SK-N-SH (cell line): ENCODE results near the gene RNFT2. TPM values are rescaled to one million over a fixed set of nuclear protein-coding genes. Genes with fewer than 3 reads are reported as not detected.

ENCODE experiments used
- CTCF ChIA-PET: fragments of 300-600, 350-600 bp; formaldehyde crosslinking; extraction: SDS; loops from one replicate; lab custom pipeline; 2021; lab: Yijun Ruan, JAX
- POLR2A ChIA-PET: fragments of 350-600 bp; sonication (Branson Sonifier 250); formaldehyde crosslinking; extraction: SDS; loops from one replicate; lab custom pipeline; 2020; ENCODE audit warnings: antibody characterized with exemption, inconsistent platforms; lab: Yijun Ruan, JAX
- DNase-seq: peaks from one replicate; pipeline ENCODE4 v3.0.0; 2012
- H2AFZ ChIP-seq: fragments of 200-600 bp; sonication (generic); 2 replicates; pipeline ENCODE4 v1.8.1; 2016; ENCODE audit warnings: antibody characterized with exemption, mild to moderate bottlenecking, low read depth
- H3F3A ChIP-seq: fragments of 200-600 bp; sonication (generic); replicated peaks from 2 replicates; pipeline ENCODE3; 2016; ENCODE audit warnings: antibody characterized with exemption, mild to moderate bottlenecking; ENCODE audit not compliant: insufficient read depth
- H3K27ac ChIP-seq, 2 experiments: fragments of 200-500 bp in 1 of 2; fragments of 200-600 bp in 1 of 2; sonication (Bioruptor generic) in 1 of 2; sonication (generic), shearing (Covaris generic) in 1 of 2; 2 replicates each; pipeline versions ENCODE4 v1.5.1 to v1.6.1; 2014 to 2016; ENCODE audit warnings: low read depth in 2 of 2, inconsistent platforms in 1 of 2, low read length in 1 of 2, mild to moderate bottlenecking in 1 of 2, mixed read lengths in 1 of 2
- H3K27me3 ChIP-seq: fragments of 200-600 bp; sonication (generic), shearing (Covaris generic); 2 replicates; pipeline ENCODE4 v1.6.1; 2016; ENCODE audit warnings: mixed run types; ENCODE audit not compliant: insufficient read depth
- H3K36me3 ChIP-seq, 2 experiments: fragments of 200-500 bp in 1 of 2; fragments of 200-600 bp in 1 of 2; sonication (Bioruptor generic) in 1 of 2; sonication (generic) in 1 of 2; replicated peaks in 1 of 2; 2 replicates each; pipeline versions ENCODE3 to v1.5.1; 2014 to 2016; ENCODE audit warnings: low read length in 1 of 2, mild to moderate bottlenecking in 1 of 2; ENCODE audit not compliant: insufficient read depth in 2 of 2, control insufficient read depth in 1 of 2
- H3K4me1 ChIP-seq, 2 experiments: fragments of 200-500 bp in 1 of 2; fragments of 200-600 bp in 1 of 2; sonication (Bioruptor generic) in 1 of 2; sonication (generic), shearing (Covaris generic) in 1 of 2; 2 replicates each; pipeline versions ENCODE4 v1.5.1 to v1.6.1; 2014 to 2016; ENCODE audit warnings: low read depth in 1 of 2, low read length in 1 of 2, mixed run types in 1 of 2; ENCODE audit not compliant: insufficient read depth in 2 of 2, control insufficient read depth in 1 of 2
- H3K4me2 ChIP-seq: fragments of 200-600 bp; sonication (generic), shearing (Covaris generic); 2 replicates; pipeline ENCODE4 v1.6.1; 2017; ENCODE audit warnings: mixed run types
- H3K4me3 ChIP-seq, 2 experiments: fragments of 200-500 bp in 1 of 2; fragments of 200-600 bp in 1 of 2; sonication (Bioruptor generic) in 1 of 2; sonication (generic), shearing (Covaris generic) in 1 of 2; 2 replicates each; pipeline versions ENCODE4 v1.5.1 to v1.8.1; 2014 to 2016; ENCODE audit warnings: low read depth in 2 of 2, inconsistent platforms in 1 of 2, low read length in 1 of 2, mild to moderate bottlenecking in 1 of 2, mixed read lengths in 1 of 2, moderate library complexity in 1 of 2
- H3K79me2 ChIP-seq: fragments of 200-600 bp; sonication (generic); 2 replicates; pipeline ENCODE4 v1.8.1; 2017; ENCODE audit warnings: mild to moderate bottlenecking; ENCODE audit not compliant: insufficient read depth
- H3K9ac ChIP-seq: fragments of 200-600 bp; sonication (generic); 2 replicates; pipeline ENCODE4 v1.6.1; 2017; ENCODE audit warnings: mixed run types
- H3K9me2 ChIP-seq: fragments of 200-600 bp; sonication (generic); 2 replicates; pipeline ENCODE4 v1.6.1; 2017; ENCODE audit warnings: mixed run types
- H3K9me3 ChIP-seq: fragments of 200-600 bp; sonication (generic); 2 replicates; pipeline ENCODE4 v1.6.1; 2017; ENCODE audit warnings: mixed run types, mild to moderate bottlenecking, moderate library complexity
- H4K20me1 ChIP-seq: fragments of 200-600 bp; sonication (generic); 2 replicates; pipeline ENCODE4 v1.6.1; 2017; ENCODE audit warnings: mild to moderate bottlenecking, mixed run types; ENCODE audit not compliant: insufficient read depth
- ELF1 ChIP-seq: IDR thresholded peaks from 2 replicates; pipeline ENCODE4 v1.4.0; 2012
- EP300 ChIP-seq, 2 experiments: IDR thresholded peaks; 2 replicates each; pipeline versions ENCODE4 v1.4.0 to v1.6.1; 2012; ENCODE audit warnings: borderline replicate concordance in 1 of 2, low read depth in 1 of 2, low read length in 1 of 2
- EZH2phosphoT487 ChIP-seq: fragments of 200-600 bp; sonication (generic); IDR thresholded peaks from 2 replicates; pipeline ENCODE4 v1.6.1; 2017; ENCODE audit warnings: low read depth, mixed run types, mild to moderate bottlenecking, antibody characterized with exemption, moderate library complexity, borderline replicate concordance
- FOSL2 ChIP-seq: IDR thresholded peaks from 2 replicates; pipeline ENCODE4 v1.4.0; 2012; ENCODE audit warnings: low read depth, mild to moderate bottlenecking, moderate library complexity, borderline replicate concordance
- FOXJ3 ChIP-seq: sonication (generic); formaldehyde crosslinking; IDR thresholded peaks from 2 replicates; pipeline ENCODE4 v1.5.1; 2020; ENCODE audit warnings: mild to moderate bottlenecking, missing genetic modification reagents
- FOXM1 ChIP-seq: IDR thresholded peaks from 2 replicates; pipeline ENCODE4 v1.4.0; 2012; ENCODE audit warnings: low read depth, mild to moderate bottlenecking
- GABPA ChIP-seq: IDR thresholded peaks from 2 replicates; pipeline ENCODE4 v1.4.0; 2012; ENCODE audit warnings: low read depth, mild to moderate bottlenecking
- GATA2 ChIP-seq: sonication (generic); formaldehyde crosslinking; IDR thresholded peaks from 2 replicates; pipeline ENCODE4 v1.5.0; 2020; ENCODE audit warnings: mild to moderate bottlenecking, missing genetic modification reagents
- IRF3 ChIP-seq: fragments of 150-350 bp; IDR thresholded peaks from 2 replicates; pipeline ENCODE4 v1.6.1; 2016; ENCODE audit warnings: mild to moderate bottlenecking, low read depth, low read length
- MAX ChIP-seq: IDR thresholded peaks from 2 replicates; pipeline ENCODE4 v1.4.0; 2012; ENCODE audit warnings: low read depth
- MXI1 ChIP-seq: IDR thresholded peaks from 2 replicates; pipeline ENCODE4 v1.6.1; 2012; ENCODE audit warnings: mild to moderate bottlenecking, low read depth, low read length, improper control_type of control experiment
- NFIC ChIP-seq: IDR thresholded peaks from 2 replicates; pipeline ENCODE4 v1.4.0; 2012; ENCODE audit warnings: borderline replicate concordance
- PBX3 ChIP-seq: IDR thresholded peaks from 2 replicates; pipeline ENCODE4; 2012
- POLR2AphosphoS5 ChIP-seq: IDR thresholded peaks from 2 replicates; pipeline ENCODE4 v1.6.1; 2012; ENCODE audit warnings: low read depth, low read length
- RAD21 ChIP-seq: IDR thresholded peaks from 2 replicates; pipeline ENCODE4 v1.6.1; 2012; ENCODE audit warnings: mild to moderate bottlenecking, low read length
- REST ChIP-seq: IDR thresholded peaks from 2 replicates; pipeline ENCODE4 v1.6.1; 2012; ENCODE audit warnings: mild to moderate bottlenecking, low read depth, low read length, moderate library complexity
- RFX5 ChIP-seq: IDR thresholded peaks from 2 replicates; pipeline ENCODE4 v1.6.1; 2012; ENCODE audit warnings: mild to moderate bottlenecking, improper control_type of control experiment, low read length
- SIN3A ChIP-seq: IDR thresholded peaks from 2 replicates; pipeline ENCODE4 v1.6.1; 2012; ENCODE audit warnings: low read depth, mild to moderate bottlenecking, low read length, moderate library complexity, borderline replicate concordance
- SMC3 ChIP-seq: IDR thresholded peaks from 2 replicates; pipeline ENCODE4 v1.6.1; 2012; ENCODE audit warnings: low read depth, low read length, improper control_type of control experiment
- TAF1 ChIP-seq: IDR thresholded peaks from 2 replicates; pipeline ENCODE4 v1.6.1; 2012; ENCODE audit warnings: low read depth, mild to moderate bottlenecking, low read length, moderate library complexity, borderline replicate concordance
- TCF12 ChIP-seq: IDR thresholded peaks from 2 replicates; pipeline ENCODE4 v1.4.0; 2012
- YY1 ChIP-seq: IDR thresholded peaks from 2 replicates; pipeline ENCODE4 v1.4.0; 2012; ENCODE audit warnings: low read depth, mild to moderate bottlenecking
- ZBTB33 ChIP-seq: IDR thresholded peaks from 2 replicates; pipeline ENCODE4 v1.4.0; 2012; ENCODE audit warnings: low read depth, borderline replicate concordance
- WGBS: methylation state at CpG from one replicate; pipeline ENCODE4 v1.1.6; 2017; ENCODE audit warnings: low lambda C conversion rate; 5-methylcytosine and 5-hydroxymethylcytosine counted together
- polyA plus RNA-seq, 3 experiments: library from polyadenylated mRNA; depleted of rRNA; stranded (reverse); fragments of >200 nt; gene quantifications; 2 replicates each; pipeline ENCODE4 v1.2.3, GENCODE V29; 2012

Gene RNFT2
- polyA plus RNA-seq, 1 of the 3 experiments (the other 2 are of a cell fraction) = 3.8 TPM

GRCh38 chr12:116887244-116887643, 149.1 kb downstream of the RNFT2 start:
- H3K9me3 ChIP-seq = no peaks in the 10 kb centered on the region
- H3F3A ChIP-seq = no peaks in the 10 kb centered on the region
- no peaks in the 10 kb centered on the region for H4K20me1 ChIP-seq
- H3K79me2 ChIP-seq = no peaks in the 10 kb centered on the region
- no peak overlapping the region for H3K4me3 ChIP-seq
- no peak for DNase-seq
- H3K36me3 ChIP-seq = no peaks in the 10 kb centered on the region
- POLR2A ChIA-PET = no interaction called here
- H2AFZ ChIP-seq = no peak overlapping the region
- TF ChIP-seq FOXJ3 (CRISPR knock-in tag) (no peak), FOXM1 (no peak), ELF1 (no peak), TAF1 (no peak), RAD21 (no peak), POLR2AphosphoS5 (no peak), TCF12 (no peak), PBX3 (no peak), SIN3A (no peak), YY1 (no peak), EZH2phosphoT487 (no peak), RFX5 (no peak), GABPA (no peak)
- TF ChIP-seq, all 33 proteins: peak for 0
- Histone ChIP-seq H3K27ac (no peak overlapping the region), H3K27me3 (peaks cover 14% of the 10 kb centered on the region; the same call in 1 of the 2 replicates), H3K9me2 (no peaks in the 10 kb centered on the region), H3K4me2 (no peak overlapping the region), H3K9ac (no peak overlapping the region), H3K4me1 (no peaks in the 10 kb centered on the region)
- WGBS = 7% methylated on average over 1 of the region's 1 CpG
- CTCF ChIA-PET = no interaction called here

- Histone ChIP-seq H3K36me3 (no peaks in the 10 kb centered on the region), H4K20me1 (no peaks in the 10 kb centered on the region), H3K4me3 (no peak overlapping the region), H3K4me1 (no peaks in the 10 kb centered on the region), H3K9ac (no peak overlapping the region), H3K9me3 (no peaks in the 10 kb centered on the region), H3F3A (no peaks in the 10 kb centered on the region), H3K27me3 (peaks cover 7% of the 10 kb centered on the region; the same call in 1 of the 2 replicates), H3K9me2 (no peaks in the 10 kb centered on the region), H3K79me2 (no peaks in the 10 kb centered on the region), H3K27ac (no peak overlapping the region), H3K4me2 (no peak overlapping the region), H2AFZ (no peak overlapping the region)
- WGBS = 67% methylated on average over 6 of the region's 6 CpGs
- ChIA-PET CTCF (no interaction called here), POLR2A (no interaction called here)
- DNase-seq = no peak
- TF ChIP-seq RFX5 (no peak), IRF3 (no peak), FOSL2 (no peak), SMC3 (no peak), MAX (no peak), ELF1 (no peak), EP300 (IDR thresholded peaks at IDR 0.05; ENCODE audit: borderline replicate concordance in 1 of 2, low read depth in 1 of 2, low read length in 1 of 2) (no peak), NFIC (no peak), FOXJ3 (CRISPR knock-in tag) (no peak), ZBTB33 (no peak), GATA2 (no peak), REST (no peak), MXI1 (no peak)
Measured at GRCh38 chr12:116887897-116888296, 149.8 kb downstream of the RNFT2 start.
